Measurements from ENCODE around the gene MAGEE2.

- TF ChIP-seq CTCF (IDR thresholded peaks at IDR 0.05) (no peak), EP300 (IDR thresholded peaks at IDR 0.05) (no peak)
Observed at GRCh38 chrX:75781611-75782010, 3.4 kb downstream of the MAGEE2 start.
